Activated T-cell treated with anti-CD3 and anti-CD28 coated beads, Interleukin-2, amount 50 U/mL, for 24 hours (primary cell): Measurements from ENCODE around the gene LRRC39.
A peak's percentile ranks its signal among the peaks of the same experiment; 100 is the strongest.

Source experiments
- DNase-seq: peaks from one replicate; pipeline ENCODE4 v3.0.0-alpha.2; 2020
- H3K27ac Mint-ChIP-seq: 2 replicates; pipeline ENCODE4 v1.8.0; 2020; ENCODE audit warnings: mild to moderate bottlenecking, mixed read lengths
- H3K27me3 Mint-ChIP-seq: 2 replicates; pipeline ENCODE4 v1.8.0; 2020; ENCODE audit warnings: mixed read lengths
- H3K36me3 Mint-ChIP-seq: 2 replicates; pipeline ENCODE4 v1.8.0; 2020; ENCODE audit warnings: low read depth, mixed read lengths
- H3K4me1 Mint-ChIP-seq: 2 replicates; pipeline ENCODE4 v1.8.0; 2020; ENCODE audit warnings: low read depth, mixed read lengths
- H3K4me3 Mint-ChIP-seq: 2 replicates; pipeline ENCODE4 v1.8.0; 2020; ENCODE audit warnings: mild to moderate bottlenecking, moderate library complexity, mixed read lengths
- H3K9me3 Mint-ChIP-seq: 2 replicates; pipeline ENCODE4 v1.8.0; 2020; ENCODE audit warnings: mixed read lengths

Gene LRRC39

DNA sequence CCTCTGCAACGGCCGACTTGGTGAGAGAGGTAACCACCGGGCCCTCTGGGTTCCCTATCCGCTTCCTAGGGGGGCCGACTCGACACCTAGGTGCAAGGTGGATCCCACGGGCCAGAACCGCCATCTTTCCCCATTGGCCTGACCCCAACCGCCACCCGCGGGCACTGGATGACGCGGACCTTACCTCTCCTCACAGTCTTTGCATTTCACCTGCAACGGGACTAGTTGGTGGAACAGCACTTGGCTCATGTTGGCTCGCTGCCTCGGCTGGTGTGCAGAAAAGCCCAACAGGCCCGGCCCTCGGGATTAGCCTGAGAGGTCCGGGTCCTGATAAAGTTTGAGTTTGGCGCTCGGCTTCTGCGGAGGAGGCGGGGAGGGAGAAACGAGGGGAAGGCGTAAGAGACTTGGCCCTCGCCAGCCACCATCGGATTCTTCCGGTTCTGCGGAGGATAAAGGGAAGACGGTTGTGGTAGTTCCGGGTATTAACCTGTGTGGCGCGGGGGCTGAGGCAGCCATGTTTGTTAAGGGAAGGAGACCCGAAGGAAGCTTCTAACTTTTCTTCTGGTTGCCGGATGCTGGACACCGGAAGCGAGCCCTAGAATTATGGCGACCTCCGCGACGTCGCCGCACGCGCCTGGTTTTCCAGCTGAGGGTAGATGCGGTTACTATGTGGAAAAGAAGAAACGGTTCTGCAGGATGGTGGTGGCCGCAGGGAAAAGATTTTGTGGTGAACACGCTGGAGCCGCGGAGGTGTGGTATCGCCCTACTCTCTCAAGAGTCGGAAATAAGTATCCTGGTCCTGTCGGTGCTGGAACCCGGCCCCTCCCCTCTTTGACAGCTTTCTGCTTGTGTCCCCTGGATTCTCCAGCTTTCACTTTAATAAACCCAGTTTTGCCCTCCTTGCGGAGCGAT lies 45.2 kb downstream of the LRRC39 start, which contains the start of the genes SASS6 and TRMT13:
Gene SASS6, minus strand, starts transcription at position 365 of the 912 bp plus-strand sequence. Its CDS starts 116 bp downstream, at position 249.
Gene TRMT13, plus strand, starts transcription at position 598 of the 912 bp plus-strand sequence. Its CDS starts 6 bp downstream, at position 604.
- Mint-ChIP-seq H3K4me1 (peaks cover 42% of the 10 kb centered on the region), H3K27ac (peak within 1 kb of the TSS; percentile 98), H3K27me3 (no peaks in the 10 kb centered on the region)

DNA sequence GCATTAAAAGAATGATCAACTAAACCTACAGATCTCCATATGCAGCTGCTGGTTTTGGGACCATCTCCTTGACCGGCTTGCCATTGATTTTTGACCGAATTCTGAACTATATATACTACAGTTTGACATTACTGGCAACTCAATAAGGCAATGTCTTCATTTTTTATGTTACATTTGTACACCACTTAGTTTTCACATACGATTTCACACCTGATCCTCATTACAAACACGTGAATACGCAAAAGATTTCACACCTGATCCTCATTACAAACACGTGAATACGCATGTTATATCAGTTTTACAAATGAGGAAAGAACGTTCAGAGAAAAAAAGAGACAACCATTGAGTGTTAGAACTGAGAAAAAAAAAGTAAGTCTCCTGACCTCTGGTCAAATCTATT lies 46.4 kb downstream of the LRRC39 start:
- Mint-ChIP-seq H3K27ac (peak overlapping the region; percentile 98), H3K9me3 (no peaks in the 10 kb centered on the region), H3K27me3 (no peaks in the 10 kb centered on the region), H3K36me3 (peaks cover 31% of the 10 kb centered on the region), H3K4me3 (peak overlapping the region; percentile 98), H3K4me1 (peaks cover 43% of the 10 kb centered on the region)
- no peak for DNase-seq

More for the DNA sequence above, 45.2 kb downstream of the LRRC39 start, which contains the start of the genes SASS6 and TRMT13:
- Mint-ChIP-seq H3K36me3 (peaks cover 42% of the 10 kb centered on the region), H3K9me3 (no peaks in the 10 kb centered on the region), H3K4me3 (peak within 1 kb of the TSS; percentile 98)
- peak; percentile 91 for DNase-seq

DNA sequence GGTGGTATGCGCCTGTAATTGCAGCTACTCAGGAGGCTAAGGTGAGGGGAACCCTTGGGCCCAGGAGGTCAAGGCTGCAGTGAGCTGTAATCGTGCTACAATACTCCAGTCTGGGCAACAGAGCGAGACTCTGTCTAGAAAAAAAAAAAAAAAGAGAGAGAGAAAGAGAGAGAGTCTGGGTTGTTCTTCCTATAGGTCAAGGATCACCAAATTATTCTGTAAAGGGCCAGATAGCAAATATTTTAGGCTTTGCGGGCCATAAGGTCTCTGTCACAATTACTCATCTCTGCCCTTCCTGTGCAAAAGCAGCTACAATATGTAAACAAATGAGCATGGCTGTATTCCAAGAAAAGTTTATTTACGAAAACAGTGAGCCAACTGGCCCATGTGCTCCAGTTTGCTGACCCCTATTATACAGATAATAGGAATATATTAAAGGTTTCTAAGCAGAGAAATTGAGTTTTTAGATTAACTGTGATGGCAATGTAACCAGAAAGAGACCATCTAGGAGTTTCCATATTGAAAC lies 47.4 kb downstream of the LRRC39 start:
- no peak for DNase-seq
- H3K4me3 Mint-ChIP-seq, result peak overlapping the region; percentile 29
- no peaks in the 10 kb centered on the region for H3K9me3 Mint-ChIP-seq
- H3K36me3 Mint-ChIP-seq, result peaks cover 35% of the 10 kb centered on the region
- H3K27ac Mint-ChIP-seq, result peak overlapping the region; percentile 88
- peaks cover 42% of the 10 kb centered on the region for H3K4me1 Mint-ChIP-seq
- no peaks in the 10 kb centered on the region for H3K27me3 Mint-ChIP-seq

- DNase-seq, result no peak
- Mint-ChIP-seq H3K4me3 (no peak overlapping the region), H3K36me3 (peaks cover 35% of the 10 kb centered on the region), H3K27ac (no peak overlapping the region), H3K27me3 (no peaks in the 10 kb centered on the region), H3K4me1 (peaks cover 28% of the 10 kb centered on the region), H3K9me3 (no peaks in the 10 kb centered on the region)
These were observed 50.8 kb downstream of the LRRC39 start for GRCh38 chr1:100127226-100127625.

- Mint-ChIP-seq H3K36me3 (peaks cover 70% of the 10 kb centered on the region), H3K4me1 (peaks cover 2% of the 10 kb centered on the region), H3K9me3 (no peaks in the 10 kb centered on the region), H3K27ac (no peak overlapping the region), H3K27me3 (no peaks in the 10 kb centered on the region), H3K4me3 (no peak overlapping the region)
- DNase-seq, result no peak
These were observed 55.9 kb downstream of the LRRC39 start for GRCh38 chr1:100122177-100122576.

- DNase-seq, result no peak
- H3K36me3 Mint-ChIP-seq, result peaks cover 67% of the 10 kb centered on the region
- H3K4me1 Mint-ChIP-seq, result no peaks in the 10 kb centered on the region
- H3K9me3 Mint-ChIP-seq, result no peaks in the 10 kb centered on the region
- no peak overlapping the region for H3K27ac Mint-ChIP-seq
- H3K27me3 Mint-ChIP-seq, result no peaks in the 10 kb centered on the region
- no peak overlapping the region for H3K4me3 Mint-ChIP-seq
These were observed 62.5 kb downstream of the LRRC39 start for GRCh38 chr1:100115524-100115923.

GRCh38 chr1:100109554-100110066 lies 68.4 kb downstream of the LRRC39 start:
- DNase-seq, result no peak
- Mint-ChIP-seq H3K27me3 (no peaks in the 10 kb centered on the region), H3K4me1 (peaks cover 5% of the 10 kb centered on the region), H3K27ac (no peak overlapping the region), H3K4me3 (no peak overlapping the region), H3K9me3 (no peaks in the 10 kb centered on the region), H3K36me3 (peaks cover 58% of the 10 kb centered on the region)

- no peaks in the 10 kb centered on the region for H3K27me3 Mint-ChIP-seq
- H3K36me3 Mint-ChIP-seq, result peaks cover 65% of the 10 kb centered on the region
- peaks cover 5% of the 10 kb centered on the region for H3K4me1 Mint-ChIP-seq
- no peaks in the 10 kb centered on the region for H3K9me3 Mint-ChIP-seq
- no peak for DNase-seq
- H3K27ac Mint-ChIP-seq, result no peak overlapping the region
- H3K4me3 Mint-ChIP-seq, result no peak overlapping the region
These were observed 70.4 kb downstream of the LRRC39 start for GRCh38 chr1:100107696-100108095.

GRCh38 chr1:100101564-100101963 lies 76.5 kb downstream of the LRRC39 start:
- Mint-ChIP-seq H3K36me3 (peaks cover 90% of the 10 kb centered on the region), H3K9me3 (no peaks in the 10 kb centered on the region), H3K4me3 (no peak overlapping the region), H3K4me1 (no peaks in the 10 kb centered on the region), H3K27ac (no peak overlapping the region), H3K27me3 (no peaks in the 10 kb centered on the region)
- no peak for DNase-seq

DNA sequence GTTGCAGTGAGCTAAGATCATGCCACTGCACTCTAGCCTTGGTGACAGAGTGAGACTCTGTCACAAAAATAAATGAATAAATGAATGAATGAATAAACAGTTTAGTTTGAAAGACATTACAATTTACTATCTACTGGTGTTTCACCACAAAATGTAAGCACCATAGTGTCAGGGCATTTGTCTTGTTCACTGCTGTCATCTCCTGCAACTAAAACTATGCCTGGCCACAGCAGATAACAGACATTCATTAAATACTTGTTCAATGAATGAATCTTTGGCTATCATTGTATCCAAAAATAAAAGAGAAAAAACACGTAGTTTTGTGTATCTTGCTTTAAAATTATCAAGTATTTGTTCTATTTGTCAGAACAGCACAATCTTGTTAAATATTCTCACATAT lies 77.9 kb downstream of the LRRC39 start:
- DNase-seq, result no peak
- Mint-ChIP-seq H3K4me3 (no peak overlapping the region), H3K36me3 (peaks cover 88% of the 10 kb centered on the region), H3K27me3 (no peaks in the 10 kb centered on the region), H3K27ac (no peak overlapping the region), H3K9me3 (no peaks in the 10 kb centered on the region), H3K4me1 (no peaks in the 10 kb centered on the region)
